ENCODE results near the gene DCAF16. TPM values are rescaled to one million over a fixed set of nuclear protein-coding genes. Genes with fewer than 3 reads are reported as not detected.
A peak's percentile ranks its signal among the peaks of the same experiment; 100 is the strongest.

DCAF16 gene
- total RNA-seq, 1 donor from 2014 or later, result 27.0 TPM

DNA sequence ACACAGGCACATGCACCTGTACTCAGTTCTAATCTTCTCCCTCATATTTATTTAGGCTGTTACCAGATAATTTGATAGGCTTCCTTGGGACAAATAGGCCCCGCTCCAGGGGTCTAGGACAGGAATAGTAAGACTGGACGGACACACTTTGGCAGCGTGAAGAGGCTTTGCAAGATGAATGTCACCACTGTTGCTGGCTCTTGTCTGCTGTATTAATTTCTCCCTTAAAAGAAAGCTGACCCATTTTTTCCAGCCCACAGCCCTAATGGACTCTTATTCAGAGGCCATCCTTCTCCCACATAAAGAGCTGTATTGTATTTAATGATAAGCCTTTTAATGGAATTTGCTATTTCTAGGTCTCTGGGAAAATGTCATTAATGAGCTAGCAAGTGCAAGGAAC, 47.1 kb downstream of the DCAF16 start:
- H3K4me3 ChIP-seq (ENCODE audit: low read depth, low read length), result no peak overlapping the region
- TF ChIP-seq, protein P1, sequence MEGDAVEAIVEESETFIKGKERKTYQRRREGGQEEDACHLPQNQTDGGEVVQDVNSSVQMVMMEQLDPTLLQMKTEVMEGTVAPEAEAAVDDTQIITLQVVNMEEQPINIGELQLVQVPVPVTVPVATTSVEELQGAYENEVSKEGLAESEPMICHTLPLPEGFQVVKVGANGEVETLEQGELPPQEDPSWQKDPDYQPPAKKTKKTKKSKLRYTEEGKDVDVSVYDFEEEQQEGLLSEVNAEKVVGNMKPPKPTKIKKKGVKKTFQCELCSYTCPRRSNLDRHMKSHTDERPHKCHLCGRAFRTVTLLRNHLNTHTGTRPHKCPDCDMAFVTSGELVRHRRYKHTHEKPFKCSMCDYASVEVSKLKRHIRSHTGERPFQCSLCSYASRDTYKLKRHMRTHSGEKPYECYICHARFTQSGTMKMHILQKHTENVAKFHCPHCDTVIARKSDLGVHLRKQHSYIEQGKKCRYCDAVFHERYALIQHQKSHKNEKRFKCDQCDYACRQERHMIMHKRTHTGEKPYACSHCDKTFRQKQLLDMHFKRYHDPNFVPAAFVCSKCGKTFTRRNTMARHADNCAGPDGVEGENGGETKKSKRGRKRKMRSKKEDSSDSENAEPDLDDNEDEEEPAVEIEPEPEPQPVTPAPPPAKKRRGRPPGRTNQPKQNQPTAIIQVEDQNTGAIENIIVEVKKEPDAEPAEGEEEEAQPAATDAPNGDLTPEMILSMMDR (conservative IDR thresholded peaks at IDR 0.05; ENCODE audit: low read depth, low read length), result no peak
- DNase-seq (ENCODE audit: low read depth), result no peak

DNA sequence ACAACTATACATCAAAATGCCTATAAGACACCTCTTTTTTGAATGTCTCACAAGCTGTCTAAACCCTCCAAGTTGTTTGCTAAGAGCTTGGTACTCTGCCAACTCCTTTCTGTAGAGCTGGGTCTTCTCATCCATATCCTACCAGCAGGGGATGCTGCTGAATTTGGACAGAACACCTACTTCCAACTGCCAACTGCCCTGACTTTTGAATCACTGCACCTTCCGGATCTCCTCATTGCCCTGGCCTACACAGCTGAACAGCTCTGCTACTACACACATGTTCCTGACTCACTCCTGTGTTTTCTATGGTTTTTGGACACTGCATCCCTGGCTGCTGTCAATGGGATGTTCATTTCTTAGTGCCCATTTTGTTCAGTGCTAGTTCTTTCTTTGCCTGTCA, 47.8 kb downstream of the DCAF16 start:
- no peak overlapping the region for H3K4me3 ChIP-seq (ENCODE audit: low read depth, low read length)
- DNase-seq (ENCODE audit: low read depth), result peak; percentile 27
- TF ChIP-seq, protein P1 (conservative IDR thresholded peaks at IDR 0.05; ENCODE audit: low read depth, low read length), result peak; percentile 58

DNA sequence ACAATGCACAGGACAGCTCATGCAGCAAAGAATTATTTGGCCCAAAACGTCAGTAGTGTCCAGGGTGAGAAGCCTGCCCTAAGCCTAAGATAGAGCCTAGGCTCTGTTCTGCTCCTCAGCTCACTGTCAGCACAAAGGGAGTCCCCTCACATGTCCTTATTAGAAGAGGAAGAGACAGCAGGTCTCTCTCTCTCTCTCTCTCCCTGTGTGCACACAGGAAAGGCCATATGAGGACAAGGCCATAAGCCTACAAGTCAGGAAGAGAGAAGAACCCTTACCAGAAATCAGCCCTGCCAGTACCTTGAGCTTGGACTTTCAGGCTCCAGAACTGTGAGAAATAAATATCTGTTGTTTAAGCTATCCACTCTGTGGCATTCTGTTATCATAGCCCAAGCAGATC, 49.5 kb downstream of the DCAF16 start:
- DNase-seq (ENCODE audit: low read depth), result no peak
- TF ChIP-seq, protein P1 (conservative IDR thresholded peaks at IDR 0.05; ENCODE audit: low read depth, low read length), result no peak
- no peak overlapping the region for H3K4me3 ChIP-seq (ENCODE audit: low read depth, low read length)

DNA sequence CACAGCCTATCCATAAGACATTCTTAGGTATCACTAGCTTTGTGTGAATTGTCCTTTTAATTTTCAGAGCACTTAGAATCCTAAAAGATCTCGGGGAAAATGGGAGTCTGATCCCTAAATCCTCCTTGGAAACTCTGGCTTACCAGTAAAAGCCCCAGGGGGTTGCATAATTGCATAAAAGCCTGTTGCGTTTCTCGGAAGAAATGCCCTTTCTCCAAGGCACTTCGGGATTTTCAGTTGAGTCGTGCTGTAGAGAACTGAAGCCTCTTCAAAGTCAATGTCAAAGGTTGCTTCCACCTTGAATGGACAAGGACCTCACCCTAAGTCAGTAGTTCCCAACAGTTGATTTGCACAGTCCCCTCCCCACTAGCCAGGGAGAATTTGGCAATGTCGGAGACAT, 49.9 kb downstream of the DCAF16 start:
- TF ChIP-seq, protein P1 (conservative IDR thresholded peaks at IDR 0.05; ENCODE audit: low read depth, low read length), result no peak
- H3K4me3 ChIP-seq (ENCODE audit: low read depth, low read length), result no peak overlapping the region
- no peak for DNase-seq (ENCODE audit: low read depth)

DNA sequence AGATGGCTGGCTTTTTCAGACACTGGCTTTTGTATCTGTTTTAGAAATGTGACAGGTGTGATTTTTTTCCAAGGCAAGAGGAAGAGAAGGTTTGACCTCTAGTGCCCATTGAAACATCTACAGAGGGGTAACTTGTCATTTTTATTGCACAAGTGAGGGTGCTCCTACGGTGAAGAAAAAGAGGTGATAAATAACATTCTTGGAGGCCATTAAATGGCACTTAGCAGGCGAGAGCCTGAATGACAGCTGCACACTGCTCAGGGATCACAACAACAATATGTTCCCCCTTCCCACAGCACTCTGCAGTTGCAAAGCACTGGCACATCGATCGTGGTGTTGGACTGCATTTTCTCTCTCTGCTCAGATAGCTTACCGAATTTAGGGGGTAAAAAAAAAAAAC, 52.1 kb downstream of the DCAF16 start:
- no peak overlapping the region for H3K4me3 ChIP-seq (ENCODE audit: low read depth, low read length)
- TF ChIP-seq, protein P1 (conservative IDR thresholded peaks at IDR 0.05; ENCODE audit: low read depth, low read length), result no peak
- DNase-seq (ENCODE audit: low read depth), result no peak

DNA sequence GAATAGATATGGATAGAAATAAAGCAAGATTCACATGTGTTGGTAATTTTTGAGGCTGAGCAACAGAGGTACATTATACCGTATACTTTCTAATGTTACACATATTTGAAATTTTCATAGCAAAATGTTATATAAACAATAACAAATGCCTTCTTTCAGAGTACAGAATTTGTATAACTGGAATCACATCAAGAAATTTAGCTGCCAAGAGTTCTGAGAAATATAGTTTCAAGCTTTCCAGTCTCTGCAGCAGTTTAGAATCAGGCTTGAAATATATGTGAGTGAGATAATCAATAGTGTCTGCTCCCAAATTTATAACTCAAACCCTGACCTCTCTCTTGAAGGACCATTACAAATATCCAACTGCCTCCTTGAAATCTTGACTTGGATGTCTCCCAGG, 52.9 kb downstream of the DCAF16 start:
- no peak for DNase-seq (ENCODE audit: low read depth)
- TF ChIP-seq, protein P1 (conservative IDR thresholded peaks at IDR 0.05; ENCODE audit: low read depth, low read length), result no peak
- H3K4me3 ChIP-seq (ENCODE audit: low read depth, low read length), result no peak overlapping the region

DNA sequence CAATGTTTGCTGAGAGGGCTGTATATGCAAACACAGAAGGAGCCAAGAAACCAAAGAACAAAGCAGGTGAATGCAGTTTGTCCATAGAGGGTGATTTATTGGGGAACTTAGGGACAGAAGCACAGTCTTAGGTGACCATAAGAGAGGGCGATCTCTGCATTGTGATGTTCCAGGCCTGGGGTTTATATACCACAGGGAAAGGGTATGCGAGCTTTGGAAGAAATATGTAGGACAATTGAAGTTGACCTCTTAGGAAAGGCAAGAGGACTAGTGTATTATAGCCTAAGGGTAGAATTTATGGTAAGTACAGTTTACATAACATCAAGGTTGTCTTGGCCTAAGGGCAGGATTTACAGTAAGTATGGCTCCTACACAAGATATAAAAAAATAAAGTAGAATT, 56.9 kb downstream of the DCAF16 start:
- H3K4me3 ChIP-seq (ENCODE audit: low read depth, low read length), result no peak overlapping the region
- no peak for DNase-seq (ENCODE audit: low read depth)
- TF ChIP-seq, protein P1 (conservative IDR thresholded peaks at IDR 0.05; ENCODE audit: low read depth, low read length), result no peak

Measured in epithelial cell of proximal tubule (primary cell).